ENCODE measurements around the gene CTNNA1. TPM values are rescaled to one million over a fixed set of nuclear protein-coding genes. Genes with fewer than 3 reads are reported as not detected.
A peak's percentile ranks its signal among the peaks of the same experiment; 100 is the strongest.

Gene CTNNA1
- total and polyA plus RNA-seq, 2 of the 8 experiments (the other 6 are each of a cell fraction or from before 2014, with no cell fraction given), result 115 to 349 TPM

- H4K8ac ChIP-seq (ENCODE audit: extremely low read depth, insufficient read depth, low read length), result no peak overlapping the region
- FAIRE-seq, result peak; percentile 48
- H3K4me3 ChIP-seq (ENCODE audit: extremely low read depth in 1 of 4, insufficient read depth in 2 of 4, low read depth in 3 of 4, low read length in 4 of 4), result no peak overlapping the region
- TF ChIP-seq POLR2AphosphoS5 (IDR thresholded peaks at IDR 0.05; ENCODE audit: low read depth, low read length), result no peak
- no peak for TF ChIP-seq MAX (IDR thresholded peaks at IDR 0.05)
- TF ChIP-seq ATF3 (IDR thresholded peaks at IDR 0.05; ENCODE audit: insufficient read depth, low read depth, low read length), result no peak
- no peak for TF ChIP-seq JUND (IDR thresholded peaks at IDR 0.05; ENCODE audit: low read length)
- TF ChIP-seq SP4 (IDR thresholded peaks at IDR 0.05; ENCODE audit: low read length), result no peak
- no peak for TF ChIP-seq RNF2 (IDR thresholded peaks at IDR 0.05; ENCODE audit: borderline replicate concordance, low read depth, low read length, missing control alignments, poor library complexity, severe bottlenecking)
- TF ChIP-seq NANOG (IDR thresholded peaks at IDR 0.05; ENCODE audit: insufficient read depth, low read depth, low read length, poor library complexity, severe bottlenecking), result no peak
- TF ChIP-seq RXRA (IDR thresholded peaks at IDR 0.05; ENCODE audit: insufficient read depth, low read depth, low read length), result no peak
- TF ChIP-seq SAP30 (IDR thresholded peaks at IDR 0.05; ENCODE audit: insufficient read depth, insufficient replicate concordance, low read length), result no peak
- no peak for TF ChIP-seq KDM1A (IDR thresholded peaks at IDR 0.05; ENCODE audit: borderline replicate concordance, low read length)
Observed at GRCh38 chr5:138706655-138707480, 46.4 kb upstream of the CTNNA1 start.

More at GRCh38 chr5:138706655-138707480, 46.4 kb upstream of the CTNNA1 start:
- no peak overlapping the region; the same call in 1 of the 2 replicates for H2AFZ ChIP-seq (ENCODE audit: low read length)
- no peaks in the 10 kb centered on the region for H4K20me1 ChIP-seq (replicated peaks in 1 of 2; ENCODE audit: control insufficient read depth in 1 of 2, insufficient read depth in 2 of 2, low read length in 2 of 2)
- no peak overlapping the region for H3K27ac ChIP-seq (ENCODE audit: low read depth, low read length)
- H2BK12ac ChIP-seq (ENCODE audit: low read depth, low read length), result no peak overlapping the region
- no peaks in the 10 kb centered on the region for H3K27me3 ChIP-seq (replicated peaks in 1 of 4; ENCODE audit: control insufficient read depth in 3 of 4, extremely low read depth in 1 of 4, insufficient read depth in 3 of 4, low read length in 3 of 4)
- H2BK15ac ChIP-seq (ENCODE audit: low read length), result no peak overlapping the region
- peak overlapping the region; percentile 72 for H2BK20ac ChIP-seq (ENCODE audit: low read length)
- H3K79me2 ChIP-seq (ENCODE audit: control insufficient read depth in 1 of 2, insufficient read depth in 2 of 2, low read length in 2 of 2), result no peaks in the 10 kb centered on the region
- CTCF ChIA-PET (ENCODE audit: partially characterized antibody), result interaction anchor here (0.6 to 2.2 kb wide), 13 partner anchors 7 to 555 kb away, joined by 3 to 7 read pairs (median 4); no protein-coding TSS in a partner anchor
- H3K23ac ChIP-seq (ENCODE audit: insufficient read length), result no peak overlapping the region
- no peaks in the 10 kb centered on the region for H3K9me3 ChIP-seq (ENCODE audit: insufficient read depth in 2 of 2, low read depth in 1 of 2, low read length in 1 of 2)
- H3K56ac ChIP-seq (replicated peaks; ENCODE audit: insufficient read length, low read depth, low read length), result no peak overlapping the region
- H3K79me1 ChIP-seq (ENCODE audit: low read depth, low read length), result no peaks in the 10 kb centered on the region
- H4K5ac ChIP-seq (ENCODE audit: insufficient read length, low read depth, low read length), result no peak overlapping the region
- H2AK5ac ChIP-seq (ENCODE audit: low read depth, low read length), result no peak overlapping the region
- H2BK5ac ChIP-seq (ENCODE audit: low read depth, low read length), result no peak overlapping the region; the same call in 1 of the 2 replicates
- no peaks in the 10 kb centered on the region for H3K23me2 ChIP-seq (ENCODE audit: low read depth, low read length)
- no peak overlapping the region for H3K4ac ChIP-seq (replicated peaks; ENCODE audit: insufficient read length, low read depth, low read length)
- H3K14ac ChIP-seq (ENCODE audit: insufficient read length), result no peak overlapping the region
- POLR2A ChIA-PET (ENCODE audit: partially characterized antibody), result interaction anchor here (0.7 to 1.8 kb wide), 3 partner anchors 8 to 47 kb away, joined by 3 to 7 read pairs (median 3); partner anchors contain the start of gene CTNNA1
- no peak overlapping the region for H4K91ac ChIP-seq (replicated peaks; ENCODE audit: insufficient read length, low read length)
- no peaks in the 10 kb centered on the region for H3K36me3 ChIP-seq (ENCODE audit: control insufficient read depth in 2 of 4, insufficient read depth in 4 of 4, low read length in 3 of 4)
- no peak overlapping the region for H3K4me2 ChIP-seq (ENCODE audit: insufficient read depth in 1 of 2, low read depth in 2 of 2, low read length in 2 of 2)
- DNase-seq (ENCODE audit: low read depth in 1 of 2, low spot score in 2 of 2), result no peak
- WGBS, 2 experiments (ENCODE audit: extremely low coverage in 1 of 2, insufficient coverage in 1 of 2, insufficient read length in 1 of 2, insufficient replicate concordance in 2 of 2, low coverage in 1 of 2, low lambda C conversion rate in 2 of 2, missing lambda C conversion rate in 1 of 2), result 81% methylated on average over 10 of the region's 10 CpGs; no CpG with 5 or more reads in 1 of the 2 experiments
- H3K18ac ChIP-seq (ENCODE audit: extremely low read depth, low read length), result peak overlapping the region; percentile 36; the same call in 1 of the 2 replicates
- no peak overlapping the region for H2BK120ac ChIP-seq (replicated peaks; ENCODE audit: low read depth, low read length)
- peaks cover 8 to 21% (median 18%) of the 10 kb centered on the region in 4 experiments; a peak in 6 of 7 replicates for H3K4me1 ChIP-seq (replicated peaks in 1 of 4; ENCODE audit: control insufficient read depth in 3 of 4, insufficient read depth in 4 of 4, low read length in 3 of 4)
- H3K9ac ChIP-seq (replicated peaks in 1 of 4; ENCODE audit: extremely low read depth in 1 of 4, low read depth in 3 of 4, low read length in 3 of 4), result no peak overlapping the region; a peak in 1 of 7 replicates
